ENCODE data around the gene SCT. TPM values are rescaled to one million over a fixed set of nuclear protein-coding genes. Genes with fewer than 3 reads are reported as not detected.

Gene SCT
- total RNA-seq, 2 donors from 2014 or later = not detected

DNA sequence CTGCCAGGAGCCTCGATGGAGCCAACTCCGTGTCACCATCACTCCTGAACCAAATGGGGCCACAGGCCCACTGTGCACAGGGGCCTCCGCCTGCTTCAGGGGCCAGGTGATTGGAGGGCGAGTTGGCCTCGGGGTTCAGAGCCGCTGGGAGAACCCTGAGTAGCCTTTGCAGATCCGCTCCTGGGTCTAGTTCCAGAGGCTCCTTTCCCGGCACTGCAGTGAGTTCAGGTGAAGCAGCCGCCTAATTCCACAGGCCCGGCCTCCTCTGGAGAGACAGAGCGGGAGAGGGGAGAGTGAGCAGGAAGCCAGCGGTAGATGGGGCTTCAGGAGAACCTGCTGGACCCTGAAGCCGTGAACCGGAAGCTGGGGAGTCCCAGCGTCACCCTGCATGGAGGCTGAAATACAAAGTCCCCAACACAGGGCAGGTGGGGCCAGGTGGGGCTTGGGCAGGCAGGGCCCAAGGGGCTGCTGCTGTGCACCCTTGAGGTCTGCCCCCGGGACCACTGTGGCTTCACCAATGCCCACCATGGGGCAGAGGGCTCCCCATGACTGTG is 32.6 kb upstream of the SCT start:
- no peak for ATAC-seq
- no peaks in the 10 kb centered on the region for H3K9me3 ChIP-seq
- peaks cover 10% of the 10 kb centered on the region for H3K4me1 ChIP-seq
- intact Hi-C loops (cut with DNase I) = loop anchor here (5.0 kb wide), 1 partner anchor 63 kb away; no protein-coding TSS in a partner anchor
- H3K27ac ChIP-seq = no peak overlapping the region
- TF ChIP-seq POLR2A (IDR thresholded peaks at IDR 0.05) (no peak), CTCF (IDR thresholded peaks at IDR 0.05) (no peak)
- no peaks in the 10 kb centered on the region for H3K27me3 ChIP-seq
- no peak for DNase-seq
- H3K4me3 ChIP-seq = no peak overlapping the region
- WGBS, 2 donors = 93 to 97% methylated on average over 15 to 16 of the region's 16 CpGs
- peaks cover 0 to 3% of the 10 kb centered on the region in 2 donors for H3K36me3 ChIP-seq (replicated peaks in 1 of 2; ENCODE audit: insufficient read depth in 1 of 2, low read depth in 2 of 2)

DNA sequence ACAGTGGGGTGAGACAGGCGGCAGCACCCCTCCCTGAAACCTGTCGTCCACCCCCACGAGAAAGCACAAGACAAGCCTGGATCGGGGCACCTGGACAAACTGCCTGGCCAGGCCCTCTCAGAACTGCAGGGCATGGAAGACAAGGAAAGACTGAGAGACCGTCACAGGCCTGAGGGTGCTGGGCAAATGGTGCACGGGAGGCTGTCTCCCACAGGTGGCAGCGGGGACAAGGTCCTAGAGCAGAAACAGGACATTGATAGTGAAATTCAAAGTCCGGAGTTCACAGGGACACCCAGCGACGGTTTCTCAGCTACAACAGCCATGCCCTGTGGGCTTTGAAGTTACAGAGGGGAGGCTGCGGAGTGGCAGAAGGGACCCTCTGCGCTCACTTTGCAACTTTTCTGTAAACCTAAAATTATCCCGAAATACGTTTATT is 30.7 kb upstream of the SCT start:
- Histone ChIP-seq H3K4me3 (no peak overlapping the region), H3K36me3 (replicated peaks in 1 of 2; ENCODE audit: insufficient read depth in 1 of 2, low read depth in 2 of 2) (peaks cover 0 to 5% of the 10 kb centered on the region in 2 donors), H3K27me3 (no peaks in the 10 kb centered on the region), H3K4me1 (peaks cover 10% of the 10 kb centered on the region), H3K9me3 (no peaks in the 10 kb centered on the region), H3K27ac (no peak overlapping the region)
- peak in 2 of 4 donors; percentile 48 to 51 for DNase-seq
- WGBS, 2 donors = 56 to 66% methylated on average over 9 to 14 of the region's 14 CpGs
- intact Hi-C loops (cut with DNase I) = loop anchor here (5.0 kb wide), 1 partner anchor 65 kb away; no protein-coding TSS in a partner anchor
- TF ChIP-seq CTCF (IDR thresholded peaks at IDR 0.05) = peak in 1 of 7 experiments; percentile 16
- no peak for TF ChIP-seq POLR2A (IDR thresholded peaks at IDR 0.05)
- ATAC-seq = no peak

DNA sequence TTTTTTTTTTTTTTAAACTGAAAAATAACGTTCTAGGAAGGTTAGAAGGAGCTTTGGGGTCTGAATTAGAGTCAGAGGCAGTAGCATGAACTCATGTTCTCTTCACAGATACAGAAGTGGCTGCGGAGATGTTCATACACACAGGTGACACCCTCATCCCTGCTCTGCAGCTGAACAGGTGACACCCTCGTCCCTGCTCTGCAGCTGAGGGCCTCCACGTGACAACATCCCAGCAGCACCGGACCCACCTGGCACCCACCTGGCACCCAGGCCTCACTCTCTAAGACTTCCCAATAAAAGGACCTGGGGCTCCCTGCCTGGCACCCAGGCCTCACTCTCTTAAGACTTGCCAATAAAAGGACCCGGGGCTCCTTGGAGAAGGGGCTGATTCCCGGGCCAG is 29.9 kb upstream of the SCT start:
- no peak for ATAC-seq

DNA sequence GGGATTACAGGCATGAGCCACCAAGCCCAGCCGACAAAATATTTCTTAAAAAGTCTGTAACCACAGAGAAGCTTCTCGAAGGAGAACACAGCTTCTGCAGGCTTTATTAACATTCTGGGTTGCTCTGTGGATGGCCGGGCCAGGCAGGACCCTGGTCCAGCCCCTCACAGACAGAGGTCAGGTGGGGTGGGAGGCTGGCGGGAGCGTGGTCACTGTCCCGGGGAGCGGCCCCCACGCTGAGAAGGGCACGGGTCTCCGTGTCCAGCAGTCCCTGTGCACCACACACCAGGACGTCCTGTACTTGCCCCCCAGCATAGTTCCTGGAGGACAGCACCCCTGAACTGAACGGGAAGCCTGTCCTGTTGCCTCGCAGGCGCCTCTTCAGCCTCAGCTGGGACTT is 29.4 kb upstream of the SCT start:
- H3K4me1 ChIP-seq = peaks cover 10% of the 10 kb centered on the region
- H3K27me3 ChIP-seq = no peaks in the 10 kb centered on the region
- H3K4me3 ChIP-seq = no peak overlapping the region
- intact Hi-C loops (cut with DNase I) = loop anchor here (5.0 kb wide), 1 partner anchor 66 kb away; no protein-coding TSS in a partner anchor
- H3K9me3 ChIP-seq = no peaks in the 10 kb centered on the region
- H3K27ac ChIP-seq = no peak overlapping the region
- DNase-seq (no peak), ATAC-seq (no peak)
- WGBS, 2 donors = 90 to 94% methylated on average over 11 to 14 of the region's 14 CpGs
- peaks cover 0 to 5% of the 10 kb centered on the region in 2 donors for H3K36me3 ChIP-seq (replicated peaks in 1 of 2; ENCODE audit: insufficient read depth in 1 of 2, low read depth in 2 of 2)
- TF ChIP-seq POLR2A (IDR thresholded peaks at IDR 0.05) (no peak), CTCF (IDR thresholded peaks at IDR 0.05) (no peak)

More for the DNA sequence above, 29.9 kb upstream of the SCT start:
- H3K27me3 ChIP-seq = no peaks in the 10 kb centered on the region
- TF ChIP-seq CTCF (IDR thresholded peaks at IDR 0.05) (no peak), POLR2A (IDR thresholded peaks at IDR 0.05) (no peak)
- no peak overlapping the region for H3K27ac ChIP-seq
- WGBS, 2 donors = 83 to 85% methylated on average over 4 to 7 of the region's 7 CpGs
- H3K4me3 ChIP-seq = no peak overlapping the region
- peaks cover 0 to 5% of the 10 kb centered on the region in 2 donors for H3K36me3 ChIP-seq (replicated peaks in 1 of 2; ENCODE audit: insufficient read depth in 1 of 2, low read depth in 2 of 2)
- DNase-seq = no peak
- no peaks in the 10 kb centered on the region for H3K9me3 ChIP-seq
- intact Hi-C loops (cut with DNase I) = loop anchor here (5.0 kb wide), 1 partner anchor 65 kb away; no protein-coding TSS in a partner anchor
- H3K4me1 ChIP-seq = peaks cover 10% of the 10 kb centered on the region

Measured in body of pancreas (tissue), 4 donors.